Upper lobe of right lung (tissue), 1 donor: ENCODE measurements around the gene IGF2BP3. TPM values are rescaled to one million over a fixed set of nuclear protein-coding genes. Genes with fewer than 3 reads are reported as not detected.

Experiments
- ATAC-seq: fragments of 200-7000 bp; cut with Tn5 transposase; one replicate; pipeline ENCODE4 v1.9.1; 2020; ENCODE audit warnings: mild to moderate bottlenecking, moderate library complexity
- DNase-seq: peaks from one replicate; pipeline ENCODE4 v3.0.0-alpha.2; 2020
- H3K27ac ChIP-seq: fragments of 200-600 bp; one replicate; pipeline ENCODE4 v1.8.0; 2022
- H3K27me3 ChIP-seq: fragments of 200-600 bp; one replicate; pipeline ENCODE4 v1.8.0; 2022; ENCODE audit warnings: mild to moderate bottlenecking
- H3K36me3 ChIP-seq: fragments of 200-600 bp; one replicate; pipeline ENCODE4 v1.8.0; 2022
- H3K4me1 ChIP-seq: fragments of 200-600 bp; one replicate; pipeline ENCODE4 v1.8.0; 2022
- H3K4me3 ChIP-seq: fragments of 200-600 bp; one replicate; pipeline ENCODE4 v1.8.0; 2022; ENCODE audit warnings: mild to moderate bottlenecking
- H3K9me3 ChIP-seq: fragments of 200-600 bp; one replicate; pipeline ENCODE4 v1.8.0; 2022
- CTCF ChIP-seq: fragments of 200-600 bp; IDR thresholded peaks from one replicate; pipeline ENCODE4 v1.8.0; 2022; ENCODE audit warnings: antibody characterized with exemption
- intact Hi-C: fragments of 100-400 bp; cut with DNase I; formaldehyde crosslinking; loops from one replicate; pipeline ENCODE4 v1.11.0; 2022
- total RNA-seq: library from RNA; stranded (reverse); fragmentation: NEBNext Ultra II Directional; extraction: Animal tissue kit (Norgen Biotek cat#: 25700); gene quantifications from one replicate; pipeline ENCODE4 v1.2.1, GENCODE V29; 2021
- donor health status: DM: no; HTN: yes; CAD: no; lungs with severe emphysema.

IGF2BP3 gene
- total RNA-seq, 1 donor from 2014 or later: 3.3 TPM

DNA sequence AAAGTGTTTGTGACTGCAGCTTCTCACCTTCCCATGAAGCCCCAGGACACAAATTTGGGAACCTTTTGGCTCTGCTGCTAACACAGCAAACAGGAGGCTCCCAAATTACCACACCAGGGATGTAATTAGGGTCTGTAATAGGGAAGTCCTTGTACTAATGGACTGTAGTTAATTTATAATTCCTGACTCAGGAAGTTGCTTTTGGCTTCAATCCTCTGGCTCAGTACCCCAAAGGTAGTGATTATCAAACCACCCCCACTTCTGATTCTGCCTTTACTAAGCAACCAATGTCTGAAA lies 174.9 kb downstream of the IGF2BP3 start:
- TF ChIP-seq CTCF: no peak
- Histone ChIP-seq H3K4me3 (no peak overlapping the region), H3K27ac (no peak overlapping the region), H3K9me3 (no peaks in the 10 kb centered on the region), H3K27me3 (no peaks in the 10 kb centered on the region), H3K4me1 (peaks cover 12% of the 10 kb centered on the region), H3K36me3 (no peaks in the 10 kb centered on the region)
- intact Hi-C loops: no loop called here
- DNase-seq (no peak), ATAC-seq (no peak)

DNA sequence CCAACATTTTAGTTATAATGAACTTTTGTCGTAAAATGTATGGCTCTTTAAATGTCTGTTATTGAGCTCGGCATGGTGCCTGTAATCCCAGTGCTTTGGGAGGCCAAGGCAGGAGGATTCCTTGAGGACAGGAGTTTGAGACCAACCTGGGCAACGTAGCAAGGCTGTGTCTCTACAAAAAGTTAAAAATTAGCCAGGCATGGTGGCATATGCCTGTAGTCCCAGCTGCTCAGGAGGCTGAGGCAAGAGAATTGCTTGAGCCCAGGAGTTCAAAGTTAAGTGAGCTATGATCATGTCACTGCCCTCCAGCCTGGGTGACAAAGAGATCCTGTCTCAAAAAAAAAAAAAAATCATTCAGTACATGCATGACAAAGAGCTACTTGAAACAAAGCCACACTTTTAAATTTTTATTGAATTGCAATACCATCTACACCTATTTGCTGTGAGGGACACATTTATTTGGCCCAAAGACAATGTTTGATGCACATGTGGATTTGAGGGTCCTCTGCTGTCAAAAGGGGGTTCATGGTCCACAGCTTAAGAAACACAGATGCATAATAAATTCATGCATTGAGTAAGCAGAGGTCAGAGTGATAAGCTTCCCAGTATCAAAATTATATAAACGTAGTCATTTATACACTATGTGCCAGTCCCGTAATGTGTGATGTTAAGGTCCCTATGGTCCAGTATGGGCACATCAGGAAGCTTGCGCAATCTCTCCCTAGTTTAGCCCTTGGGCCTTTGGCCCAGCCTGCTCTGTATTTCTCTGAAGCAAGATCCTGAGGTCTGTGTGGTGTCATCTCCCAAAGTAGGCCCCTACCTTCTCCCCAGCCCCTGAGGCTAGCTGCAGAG lies 175.5 kb downstream of the IGF2BP3 start:
- Histone ChIP-seq H3K4me3 (no peak overlapping the region), H3K36me3 (no peaks in the 10 kb centered on the region), H3K27me3 (no peaks in the 10 kb centered on the region), H3K27ac (no peak overlapping the region), H3K4me1 (peaks cover 7% of the 10 kb centered on the region), H3K9me3 (no peaks in the 10 kb centered on the region)
- intact Hi-C loops: no loop called here
- ATAC-seq: no peak
- no peak for TF ChIP-seq CTCF
- DNase-seq: no peak

GRCh38 chr7:23293500-23294073 lies 176.7 kb downstream of the IGF2BP3 start:
- Histone ChIP-seq H3K9me3 (no peaks in the 10 kb centered on the region), H3K27me3 (no peaks in the 10 kb centered on the region), H3K36me3 (no peaks in the 10 kb centered on the region), H3K27ac (no peak overlapping the region), H3K4me1 (peaks cover 3% of the 10 kb centered on the region), H3K4me3 (no peak overlapping the region)
- ATAC-seq (no peak), DNase-seq (no peak)
- intact Hi-C loops: no loop called here
- no peak for TF ChIP-seq CTCF

DNA sequence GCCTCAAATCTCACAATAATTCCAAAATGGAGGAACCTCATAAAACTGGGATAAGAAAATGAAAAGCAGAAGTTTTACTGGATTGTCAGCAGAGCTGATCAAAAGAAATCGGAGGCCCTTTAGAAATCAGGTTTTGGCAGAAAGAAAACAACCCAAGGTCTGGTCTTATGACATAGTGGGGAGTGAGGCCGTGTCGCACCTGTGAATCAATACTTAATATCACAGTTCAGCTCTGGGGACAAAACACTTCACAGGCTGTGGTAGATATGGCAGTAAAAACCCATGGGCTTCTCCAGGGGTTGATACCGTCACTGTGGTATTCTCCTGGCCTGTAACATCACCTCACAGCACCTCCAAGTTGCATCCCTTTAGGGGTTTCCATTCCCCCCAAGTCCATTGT lies 177.7 kb downstream of the IGF2BP3 start:
- Histone ChIP-seq H3K36me3 (no peaks in the 10 kb centered on the region), H3K27me3 (no peaks in the 10 kb centered on the region), H3K9me3 (no peaks in the 10 kb centered on the region), H3K27ac (no peak overlapping the region), H3K4me3 (no peak overlapping the region), H3K4me1 (no peaks in the 10 kb centered on the region)
- ATAC-seq: no peak
- intact Hi-C loops: no loop called here
- DNase-seq: no peak
- TF ChIP-seq CTCF: no peak

GRCh38 chr7:23291957-23292560 lies 178.2 kb downstream of the IGF2BP3 start:
- ATAC-seq (peak; percentile 56), DNase-seq (no peak)
- H3K27ac ChIP-seq: no peak overlapping the region
- no peak for TF ChIP-seq CTCF
- intact Hi-C loops: no loop called here
- no peaks in the 10 kb centered on the region for H3K36me3 ChIP-seq
- H3K4me1 ChIP-seq: no peaks in the 10 kb centered on the region
- H3K4me3 ChIP-seq: no peak overlapping the region
- no peaks in the 10 kb centered on the region for H3K27me3 ChIP-seq
- H3K9me3 ChIP-seq: no peaks in the 10 kb centered on the region
